ENCODE data around the gene EFCAB6. TPM values are rescaled to one million over a fixed set of nuclear protein-coding genes. Genes with fewer than 3 reads are reported as not detected.

EFCAB6 gene
- total RNA-seq, 2 experiments from 2014 or later: 0.26 to 0.39 TPM

DNA sequence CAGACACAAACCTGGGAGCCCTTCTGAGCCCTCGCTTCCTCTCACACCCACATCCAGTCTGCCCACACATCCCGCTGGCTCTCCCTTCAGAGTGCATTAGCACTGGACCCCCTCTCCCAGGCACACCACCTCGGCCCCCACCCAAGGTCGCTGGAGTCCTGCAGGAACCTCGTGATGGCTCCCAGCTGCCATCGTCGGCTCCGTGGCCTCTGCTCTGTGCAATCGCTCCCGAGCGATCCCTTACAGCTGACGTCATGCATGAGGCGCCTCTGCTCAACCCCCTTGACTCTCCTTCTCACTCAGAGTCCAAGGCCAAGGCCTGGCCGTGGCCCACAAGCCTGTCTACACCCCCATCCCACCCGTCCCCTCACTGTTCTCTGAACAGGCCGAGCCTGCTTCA lies 183.9 kb downstream of the EFCAB6 start:
- Mint-ChIP-seq H3K4me1 (ENCODE audit: low read depth) (no peaks in the 10 kb centered on the region), H3K4me3 (no peak overlapping the region), H3K27me3 (ENCODE audit: low read depth) (no peaks in the 10 kb centered on the region), H3K36me3 (ENCODE audit: low read depth) (no peaks in the 10 kb centered on the region), H3K9me3 (ENCODE audit: insufficient read depth) (no peaks in the 10 kb centered on the region), H3K27ac (no peak overlapping the region)
- no peak for DNase-seq
- POLR2A ChIA-PET: no interaction called here
- ATAC-seq: no peak
- CTCF ChIA-PET: no interaction called here

- Mint-ChIP-seq H3K27me3 (ENCODE audit: low read depth) (no peaks in the 10 kb centered on the region), H3K9me3 (ENCODE audit: insufficient read depth) (no peaks in the 10 kb centered on the region), H3K36me3 (ENCODE audit: low read depth) (no peaks in the 10 kb centered on the region), H3K4me1 (ENCODE audit: low read depth) (no peaks in the 10 kb centered on the region), H3K27ac (no peak overlapping the region), H3K4me3 (no peak overlapping the region)
- CTCF ChIA-PET: no interaction called here
- no peak for DNase-seq
- no peak for ATAC-seq
- POLR2A ChIA-PET: no interaction called here
Measured at GRCh38 chr22:43627485-43628213, 184.5 kb downstream of the EFCAB6 start.

GRCh38 chr22:43625242-43625641 lies 186.9 kb downstream of the EFCAB6 start:
- Mint-ChIP-seq H3K36me3 (ENCODE audit: low read depth) (no peaks in the 10 kb centered on the region), H3K4me3 (no peak overlapping the region), H3K9me3 (ENCODE audit: insufficient read depth) (no peaks in the 10 kb centered on the region), H3K4me1 (ENCODE audit: low read depth) (no peaks in the 10 kb centered on the region), H3K27me3 (ENCODE audit: low read depth) (peaks cover 2% of the 10 kb centered on the region), H3K27ac (no peak overlapping the region)
- ChIA-PET POLR2A (no interaction called here), CTCF (no interaction called here)
- ATAC-seq: no peak
- DNase-seq: no peak

- CTCF ChIA-PET: no interaction called here
- Mint-ChIP-seq H3K9me3 (ENCODE audit: insufficient read depth) (no peaks in the 10 kb centered on the region), H3K36me3 (ENCODE audit: low read depth) (no peaks in the 10 kb centered on the region), H3K27ac (no peak overlapping the region), H3K27me3 (ENCODE audit: low read depth) (peaks cover 5% of the 10 kb centered on the region), H3K4me3 (no peak overlapping the region), H3K4me1 (ENCODE audit: low read depth) (no peaks in the 10 kb centered on the region)
- DNase-seq (no peak), ATAC-seq (no peak)
- POLR2A ChIA-PET: no interaction called here
Measured at GRCh38 chr22:43624144-43624998, 187.7 kb downstream of the EFCAB6 start.

DNA sequence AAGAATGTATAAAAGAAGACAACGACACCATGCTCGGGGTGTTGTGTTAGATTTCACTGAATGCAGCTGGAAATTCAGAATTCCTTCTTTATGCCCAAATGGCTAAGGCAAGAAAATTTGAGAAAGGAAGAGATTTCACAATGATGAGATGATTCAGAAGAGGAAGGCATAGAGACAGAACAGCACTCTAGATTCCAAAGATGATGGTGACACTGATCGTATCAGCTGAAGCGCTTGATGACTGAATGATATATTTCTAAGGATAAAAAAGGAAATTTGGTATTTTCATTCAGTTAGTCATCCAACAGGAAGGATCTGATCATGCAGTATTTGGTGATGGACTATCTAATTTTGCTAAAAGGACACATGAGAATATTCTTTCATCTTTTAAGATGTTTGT lies 189.2 kb downstream of the EFCAB6 start:
- no peak for ATAC-seq
- Mint-ChIP-seq H3K36me3 (ENCODE audit: low read depth) (no peaks in the 10 kb centered on the region), H3K9me3 (ENCODE audit: insufficient read depth) (no peaks in the 10 kb centered on the region), H3K4me1 (ENCODE audit: low read depth) (no peaks in the 10 kb centered on the region), H3K4me3 (no peak overlapping the region), H3K27ac (no peak overlapping the region), H3K27me3 (ENCODE audit: low read depth) (peaks cover 10% of the 10 kb centered on the region)
- DNase-seq: no peak
- ChIA-PET CTCF (no interaction called here), POLR2A (no interaction called here)

DNA sequence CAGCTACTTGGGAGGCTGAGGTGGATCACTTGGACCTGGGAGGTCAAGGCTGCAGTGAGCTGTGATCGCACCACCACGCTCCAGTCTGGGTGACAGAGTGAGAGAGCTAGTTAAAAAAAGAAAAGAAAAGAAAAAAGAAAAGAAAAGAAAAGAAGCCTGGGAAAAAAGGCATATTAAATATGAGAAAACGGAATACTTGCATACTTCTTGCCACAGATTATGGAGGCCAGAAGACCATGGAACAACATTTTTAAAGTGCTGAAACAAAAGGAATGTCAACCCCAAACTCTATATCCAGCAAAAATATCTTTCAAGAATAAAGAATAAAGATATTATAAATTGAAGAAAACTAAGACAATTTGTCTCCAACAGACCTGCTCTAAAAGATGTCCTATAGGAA lies 191.9 kb downstream of the EFCAB6 start:
- H3K27ac Mint-ChIP-seq: no peak overlapping the region
- H3K9me3 Mint-ChIP-seq (ENCODE audit: insufficient read depth): no peaks in the 10 kb centered on the region
- ATAC-seq (no peak), DNase-seq (no peak)
- CTCF ChIA-PET: no interaction called here
- no peaks in the 10 kb centered on the region for H3K36me3 Mint-ChIP-seq (ENCODE audit: low read depth)
- no peaks in the 10 kb centered on the region for H3K4me1 Mint-ChIP-seq (ENCODE audit: low read depth)
- H3K4me3 Mint-ChIP-seq: no peak overlapping the region
- POLR2A ChIA-PET: interaction anchor here (0.6 kb wide), 1 partner anchor 14 kb away, joined by 5 read pairs; no protein-coding TSS in a partner anchor
- peaks cover 12% of the 10 kb centered on the region for H3K27me3 Mint-ChIP-seq (ENCODE audit: low read depth)

DNA sequence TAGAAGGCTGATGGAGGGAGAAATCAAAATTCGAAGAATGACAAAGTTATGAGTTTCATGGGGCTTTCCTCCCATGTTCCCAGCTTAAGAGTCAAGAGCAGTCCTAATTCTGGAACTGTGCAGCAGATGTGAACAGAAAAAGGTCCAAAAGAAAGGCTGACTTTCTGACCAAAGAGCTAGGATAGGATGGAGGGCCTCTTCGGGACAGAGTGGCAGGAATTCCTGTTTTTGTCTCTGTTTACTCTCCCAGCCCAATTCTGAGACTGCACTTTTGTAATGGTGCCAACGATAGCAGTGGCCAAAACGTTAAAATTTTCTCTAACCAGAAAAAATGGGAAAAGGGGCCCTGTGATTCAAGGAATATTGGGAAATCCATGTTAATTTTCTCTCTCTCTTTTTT lies 193.6 kb downstream of the EFCAB6 start:
- Mint-ChIP-seq H3K9me3 (ENCODE audit: insufficient read depth) (no peaks in the 10 kb centered on the region), H3K36me3 (ENCODE audit: low read depth) (no peaks in the 10 kb centered on the region), H3K4me3 (no peak overlapping the region), H3K4me1 (ENCODE audit: low read depth) (no peaks in the 10 kb centered on the region), H3K27me3 (ENCODE audit: low read depth) (peaks cover 12% of the 10 kb centered on the region), H3K27ac (no peak overlapping the region)
- ATAC-seq (no peak), DNase-seq (no peak)
- ChIA-PET POLR2A (no interaction called here), CTCF (no interaction called here)

DNA sequence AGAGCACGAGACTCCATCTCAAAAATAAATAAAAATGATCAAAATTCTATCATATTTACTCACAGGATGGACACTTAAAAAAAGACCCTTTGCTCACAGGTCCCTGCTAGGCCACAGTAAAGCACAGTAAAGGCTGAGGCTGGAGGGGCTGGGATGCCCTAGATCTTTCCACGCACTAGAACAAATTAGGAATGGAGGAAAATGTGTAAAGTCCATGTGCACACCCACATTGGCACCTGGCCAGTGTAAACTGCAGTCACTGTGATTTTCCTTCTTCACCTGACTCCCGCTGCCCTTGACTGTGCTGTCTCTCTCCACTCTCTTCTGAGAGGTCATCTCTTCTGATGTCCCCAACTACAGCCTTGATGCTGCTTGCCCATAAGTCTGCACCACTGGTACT lies 195.5 kb downstream of the EFCAB6 start:
- ChIA-PET CTCF (no interaction called here), POLR2A (no interaction called here)
- no peaks in the 10 kb centered on the region for H3K9me3 Mint-ChIP-seq (ENCODE audit: insufficient read depth)
- peaks cover 21% of the 10 kb centered on the region for H3K27me3 Mint-ChIP-seq (ENCODE audit: low read depth)
- no peaks in the 10 kb centered on the region for H3K4me1 Mint-ChIP-seq (ENCODE audit: low read depth)
- DNase-seq (no peak), ATAC-seq (no peak)
- no peak overlapping the region for H3K4me3 Mint-ChIP-seq
- H3K36me3 Mint-ChIP-seq (ENCODE audit: low read depth): no peaks in the 10 kb centered on the region
- no peak overlapping the region for H3K27ac Mint-ChIP-seq

DNA sequence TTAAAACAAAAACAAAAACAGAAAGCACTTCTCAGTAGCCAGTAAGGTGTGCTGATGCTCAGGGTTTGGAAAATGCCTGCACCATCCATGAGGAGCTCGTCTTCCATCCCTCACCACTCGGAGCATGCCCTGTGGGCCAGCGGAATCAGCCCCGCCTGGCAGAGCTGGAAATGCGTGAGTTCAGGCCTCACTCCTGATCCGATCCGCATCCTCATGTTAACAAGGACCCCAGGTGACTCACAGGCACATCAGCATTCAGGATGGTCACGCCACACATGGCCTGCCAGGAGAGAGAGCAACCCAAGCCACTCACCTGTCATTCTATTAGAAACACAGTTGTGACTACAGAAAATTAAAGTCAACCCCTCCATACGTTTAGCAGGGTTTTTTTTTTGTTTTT lies 211.8 kb downstream of the EFCAB6 start:
- H3K4me3 Mint-ChIP-seq: no peak overlapping the region
- no peak overlapping the region for H3K27ac Mint-ChIP-seq
- ChIA-PET CTCF (no interaction called here), POLR2A (no interaction called here)
- DNase-seq: no peak
- ATAC-seq: no peak
- H3K27me3 Mint-ChIP-seq (ENCODE audit: low read depth): peaks cover 10% of the 10 kb centered on the region
- no peaks in the 10 kb centered on the region for H3K9me3 Mint-ChIP-seq (ENCODE audit: insufficient read depth)
- H3K36me3 Mint-ChIP-seq (ENCODE audit: low read depth): no peaks in the 10 kb centered on the region
- H3K4me1 Mint-ChIP-seq (ENCODE audit: low read depth): no peaks in the 10 kb centered on the region

GRCh38 chr22:43592476-43592875 lies 219.6 kb downstream of the EFCAB6 start:
- no peak overlapping the region for H3K4me3 Mint-ChIP-seq
- ATAC-seq (no peak), DNase-seq (no peak)
- no peak overlapping the region for H3K27ac Mint-ChIP-seq
- no peaks in the 10 kb centered on the region for H3K9me3 Mint-ChIP-seq (ENCODE audit: insufficient read depth)
- no peaks in the 10 kb centered on the region for H3K36me3 Mint-ChIP-seq (ENCODE audit: low read depth)
- no peaks in the 10 kb centered on the region for H3K4me1 Mint-ChIP-seq (ENCODE audit: low read depth)
- CTCF ChIA-PET: no interaction called here
- POLR2A ChIA-PET: no interaction called here
- H3K27me3 Mint-ChIP-seq (ENCODE audit: low read depth): peaks cover 12% of the 10 kb centered on the region

GRCh38 chr22:43591380-43591779 lies 220.7 kb downstream of the EFCAB6 start:
- CTCF ChIA-PET: no interaction called here
- H3K27ac Mint-ChIP-seq: no peak overlapping the region
- no peaks in the 10 kb centered on the region for H3K9me3 Mint-ChIP-seq (ENCODE audit: insufficient read depth)
- ATAC-seq: no peak
- peaks cover 7% of the 10 kb centered on the region for H3K27me3 Mint-ChIP-seq (ENCODE audit: low read depth)
- H3K4me1 Mint-ChIP-seq (ENCODE audit: low read depth): no peaks in the 10 kb centered on the region
- POLR2A ChIA-PET: no interaction called here
- DNase-seq: no peak
- H3K36me3 Mint-ChIP-seq (ENCODE audit: low read depth): no peaks in the 10 kb centered on the region
- no peak overlapping the region for H3K4me3 Mint-ChIP-seq

- no peaks in the 10 kb centered on the region for H3K36me3 Mint-ChIP-seq (ENCODE audit: low read depth)
- ChIA-PET POLR2A (no interaction called here), CTCF (no interaction called here)
- no peaks in the 10 kb centered on the region for H3K4me1 Mint-ChIP-seq (ENCODE audit: low read depth)
- H3K4me3 Mint-ChIP-seq: no peak overlapping the region
- peaks cover 2% of the 10 kb centered on the region for H3K27me3 Mint-ChIP-seq (ENCODE audit: low read depth)
- H3K9me3 Mint-ChIP-seq (ENCODE audit: insufficient read depth): no peaks in the 10 kb centered on the region
- no peak for DNase-seq
- H3K27ac Mint-ChIP-seq: no peak overlapping the region
- no peak for ATAC-seq
Measured at GRCh38 chr22:43587574-43587973, 224.5 kb downstream of the EFCAB6 start.
